Measurements from ENCODE around the gene HLA-DRA.

GRCh38 chr6:32397252-32397920 is 42.3 kb upstream of the HLA-DRA start:
- TF ChIP-seq, protein P1, sequence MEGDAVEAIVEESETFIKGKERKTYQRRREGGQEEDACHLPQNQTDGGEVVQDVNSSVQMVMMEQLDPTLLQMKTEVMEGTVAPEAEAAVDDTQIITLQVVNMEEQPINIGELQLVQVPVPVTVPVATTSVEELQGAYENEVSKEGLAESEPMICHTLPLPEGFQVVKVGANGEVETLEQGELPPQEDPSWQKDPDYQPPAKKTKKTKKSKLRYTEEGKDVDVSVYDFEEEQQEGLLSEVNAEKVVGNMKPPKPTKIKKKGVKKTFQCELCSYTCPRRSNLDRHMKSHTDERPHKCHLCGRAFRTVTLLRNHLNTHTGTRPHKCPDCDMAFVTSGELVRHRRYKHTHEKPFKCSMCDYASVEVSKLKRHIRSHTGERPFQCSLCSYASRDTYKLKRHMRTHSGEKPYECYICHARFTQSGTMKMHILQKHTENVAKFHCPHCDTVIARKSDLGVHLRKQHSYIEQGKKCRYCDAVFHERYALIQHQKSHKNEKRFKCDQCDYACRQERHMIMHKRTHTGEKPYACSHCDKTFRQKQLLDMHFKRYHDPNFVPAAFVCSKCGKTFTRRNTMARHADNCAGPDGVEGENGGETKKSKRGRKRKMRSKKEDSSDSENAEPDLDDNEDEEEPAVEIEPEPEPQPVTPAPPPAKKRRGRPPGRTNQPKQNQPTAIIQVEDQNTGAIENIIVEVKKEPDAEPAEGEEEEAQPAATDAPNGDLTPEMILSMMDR (IDR thresholded peaks at IDR 0.05 in 4 of 5, conservative IDR thresholded peaks at IDR 0.05 in 1 of 5), result no peak
- no peak for TF ChIP-seq POLR2A (IDR thresholded peaks at IDR 0.05)

Measured in gastrocnemius medialis (tissue), 4 donors.